Measurements from ENCODE around the gene SCN5A.

DNA sequence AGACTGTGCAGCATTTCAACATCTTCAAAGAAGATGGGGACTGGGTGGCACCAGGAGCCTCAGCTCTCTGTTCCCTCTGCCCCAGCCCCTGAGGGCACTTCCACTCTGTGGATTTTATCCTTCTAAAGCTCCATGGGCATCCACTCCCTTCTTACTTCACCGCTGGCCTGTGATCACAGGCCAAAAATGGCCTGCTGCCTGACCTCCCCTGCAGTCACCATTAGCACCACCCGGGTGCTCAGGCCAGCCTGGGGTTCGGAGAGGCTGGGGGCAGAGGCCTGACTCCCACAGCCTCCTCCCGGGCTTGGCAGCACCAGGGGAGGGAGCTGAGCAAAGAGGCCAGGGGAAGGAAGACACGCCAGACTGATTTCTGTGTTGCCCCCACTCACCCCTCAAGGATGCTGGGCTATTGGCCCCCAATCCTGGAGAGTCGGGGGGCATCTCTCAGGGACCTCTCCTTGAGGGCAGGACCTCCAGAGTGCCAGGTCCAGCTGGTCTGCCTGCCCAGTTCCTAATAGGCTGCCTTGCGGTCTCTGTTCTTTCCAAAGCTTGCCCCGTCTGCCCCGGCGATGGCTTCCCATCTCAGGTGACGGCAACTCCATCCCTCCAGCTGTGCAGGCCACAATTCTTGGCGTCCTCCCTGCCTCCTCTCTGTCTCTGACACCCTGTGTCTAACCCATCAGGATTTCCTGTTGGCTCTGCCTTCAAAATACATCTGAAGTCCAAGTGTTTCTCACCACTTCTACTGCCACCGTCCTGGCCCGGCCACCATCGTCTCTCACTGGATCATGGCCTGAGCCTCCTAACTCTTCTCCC is 86.2 kb downstream of the SCN5A start:
- TF ChIP-seq, protein P1, sequence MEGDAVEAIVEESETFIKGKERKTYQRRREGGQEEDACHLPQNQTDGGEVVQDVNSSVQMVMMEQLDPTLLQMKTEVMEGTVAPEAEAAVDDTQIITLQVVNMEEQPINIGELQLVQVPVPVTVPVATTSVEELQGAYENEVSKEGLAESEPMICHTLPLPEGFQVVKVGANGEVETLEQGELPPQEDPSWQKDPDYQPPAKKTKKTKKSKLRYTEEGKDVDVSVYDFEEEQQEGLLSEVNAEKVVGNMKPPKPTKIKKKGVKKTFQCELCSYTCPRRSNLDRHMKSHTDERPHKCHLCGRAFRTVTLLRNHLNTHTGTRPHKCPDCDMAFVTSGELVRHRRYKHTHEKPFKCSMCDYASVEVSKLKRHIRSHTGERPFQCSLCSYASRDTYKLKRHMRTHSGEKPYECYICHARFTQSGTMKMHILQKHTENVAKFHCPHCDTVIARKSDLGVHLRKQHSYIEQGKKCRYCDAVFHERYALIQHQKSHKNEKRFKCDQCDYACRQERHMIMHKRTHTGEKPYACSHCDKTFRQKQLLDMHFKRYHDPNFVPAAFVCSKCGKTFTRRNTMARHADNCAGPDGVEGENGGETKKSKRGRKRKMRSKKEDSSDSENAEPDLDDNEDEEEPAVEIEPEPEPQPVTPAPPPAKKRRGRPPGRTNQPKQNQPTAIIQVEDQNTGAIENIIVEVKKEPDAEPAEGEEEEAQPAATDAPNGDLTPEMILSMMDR (IDR thresholded peaks at IDR 0.05; ENCODE audit: low read depth, low read length): no peak
- no peak for TF ChIP-seq EZH2phosphoT487 (IDR thresholded peaks at IDR 0.05; ENCODE audit: low read depth)

All from OCI-LY3 (cell line).